H1 (cell line): ENCODE data around the gene C1orf74. TPM values are rescaled to one million over a fixed set of nuclear protein-coding genes. Genes with fewer than 3 reads are reported as not detected.

Source experiments
- CTCF ChIA-PET: fragments of 300-600 bp; sonication (Branson Sonifier 250); formaldehyde crosslinking; loops from one replicate; lab custom pipeline; 2021; ENCODE audit not compliant: partially characterized antibody; lab: Charles Lee
- POLR2A ChIA-PET: fragments of 300-600 bp; sonication (Branson Sonifier 250); formaldehyde crosslinking; loops from one replicate; lab custom pipeline; 2021; ENCODE audit warnings: inconsistent platforms; ENCODE audit not compliant: partially characterized antibody; lab: Charles Lee
- DNase-seq, 2 experiments: peaks; one replicate each; pipeline versions ENCODE4 v3.0.0 to v3.0.0-alpha.2; 2010 to 2022; ENCODE audit warnings: low spot score in 2 of 2, low read depth in 1 of 2, mixed read lengths in 1 of 2
- FAIRE-seq: peaks from 2 replicates; lab custom pipeline; 2011; peaks lifted over from hg19 to GRCh38; lab: Jason Lieb, UNC
- H2AFZ ChIP-seq: 2 replicates; pipeline ENCODE4 v1.8.1; 2012; ENCODE audit warnings: low read length, inconsistent platforms
- H2AK5ac ChIP-seq: 2 replicates; pipeline ENCODE4 v1.6.1; 2013; ENCODE audit warnings: low read depth, low read length
- H2BK120ac ChIP-seq: replicated peaks from 2 replicates; pipeline ENCODE3; 2013; ENCODE audit warnings: low read depth, low read length, inconsistent platforms
- H2BK12ac ChIP-seq: 2 replicates; pipeline ENCODE4 v1.6.1; 2013; ENCODE audit warnings: low read depth, low read length
- H2BK15ac ChIP-seq: 2 replicates; pipeline ENCODE4 v1.6.1; 2013; ENCODE audit warnings: low read length
- H2BK20ac ChIP-seq: 2 replicates; pipeline ENCODE4 v1.6.1; 2013; ENCODE audit warnings: low read length
- H2BK5ac ChIP-seq: 2 replicates; pipeline ENCODE4 v1.6.1; 2013; ENCODE audit warnings: low read depth, low read length
- H3K14ac ChIP-seq: 2 replicates; pipeline ENCODE4 v1.6.1; 2013; ENCODE audit warnings: inconsistent platforms; ENCODE audit not compliant: insufficient read length
- H3K18ac ChIP-seq: 2 replicates; pipeline ENCODE4 v1.6.1; 2013; ENCODE audit warnings: low read length; ENCODE audit errors: extremely low read depth
- H3K23ac ChIP-seq: 2 replicates; pipeline ENCODE4 v1.6.1; 2013; ENCODE audit warnings: inconsistent platforms; ENCODE audit not compliant: insufficient read length
- H3K23me2 ChIP-seq: 2 replicates; pipeline ENCODE4 v1.6.1; 2013; ENCODE audit warnings: low read depth, low read length
- H3K27ac ChIP-seq: 2 replicates; pipeline ENCODE4 v1.6.1; 2011; ENCODE audit warnings: low read depth, low read length, inconsistent platforms
- H3K27me3 ChIP-seq, 4 experiments: replicated peaks in 1 of 4; 1 replicate in 1 of 4; 2 replicates in 3 of 4; pipeline versions ENCODE4 v1.6.1 to v1.8.1; 2011 to 2013; ENCODE audit warnings: low read length in 3 of 4, mild to moderate bottlenecking in 3 of 4, inconsistent platforms in 2 of 4, mixed read lengths in 2 of 4, moderate library complexity in 1 of 4; ENCODE audit not compliant: control insufficient read depth in 3 of 4, insufficient read depth in 3 of 4; ENCODE audit errors: extremely low read depth in 1 of 4
- H3K36me3 ChIP-seq, 4 experiments: 2 replicates each; pipeline versions ENCODE4 v1.6.1 to v1.8.1; 2011 to 2013; ENCODE audit warnings: mild to moderate bottlenecking in 4 of 4, low read length in 3 of 4, moderate library complexity in 2 of 4, control low read depth in 1 of 4, inconsistent platforms in 1 of 4; ENCODE audit not compliant: insufficient read depth in 4 of 4, control insufficient read depth in 2 of 4
- H3K4ac ChIP-seq: replicated peaks from 2 replicates; pipeline ENCODE3; 2013; ENCODE audit warnings: low read length, low read depth, mixed read lengths, inconsistent platforms; ENCODE audit not compliant: insufficient read length
- H3K4me1 ChIP-seq, 4 experiments: replicated peaks in 1 of 4; 1 replicate in 1 of 4; 2 replicates in 3 of 4; pipeline versions ENCODE4 v1.6.1 to v1.8.1; 2011 to 2013; ENCODE audit warnings: low read length in 3 of 4, inconsistent platforms in 2 of 4, mixed read lengths in 1 of 4; ENCODE audit not compliant: insufficient read depth in 4 of 4, control insufficient read depth in 3 of 4
- H3K4me2 ChIP-seq, 2 experiments: 2 replicates each; pipeline versions ENCODE4 v1.6.1 to v1.8.1; 2011 to 2013; ENCODE audit warnings: low read depth in 2 of 2, low read length in 2 of 2, control low read depth in 1 of 2, inconsistent platforms in 1 of 2, mild to moderate bottlenecking in 1 of 2; ENCODE audit not compliant: insufficient read depth in 1 of 2
- H3K4me3 ChIP-seq, 4 experiments: fragments of 200-600, 300-600 bp in 1 of 4; sonication (generic), shearing (Covaris generic), sonication (Bioruptor Twin) in 1 of 4; 2 replicates each; pipeline versions ENCODE4 v1.5.1 to v1.8.1; 2011 to 2016; ENCODE audit warnings: low read length in 4 of 4, low read depth in 3 of 4, control low read depth in 2 of 4, inconsistent platforms in 2 of 4, mild to moderate bottlenecking in 2 of 4, mixed read lengths in 1 of 4, moderate library complexity in 1 of 4; ENCODE audit not compliant: insufficient read depth in 2 of 4; ENCODE audit errors: extremely low read depth in 1 of 4
- H3K56ac ChIP-seq: replicated peaks from 2 replicates; pipeline ENCODE3; 2013; ENCODE audit warnings: low read depth, mild to moderate bottlenecking, mixed read lengths, low read length, inconsistent platforms; ENCODE audit not compliant: insufficient read length
- H3K79me1 ChIP-seq: 2 replicates; pipeline ENCODE4 v1.6.1; 2013; ENCODE audit warnings: low read depth, low read length, control low read depth
- H3K79me2 ChIP-seq, 2 experiments: 2 replicates each; pipeline versions ENCODE4 v1.6.1 to v1.8.1; 2012 to 2013; ENCODE audit warnings: low read length in 2 of 2, mild to moderate bottlenecking in 2 of 2, inconsistent platforms in 1 of 2; ENCODE audit not compliant: insufficient read depth in 2 of 2, control insufficient read depth in 1 of 2
- H3K9ac ChIP-seq, 4 experiments: replicated peaks in 1 of 4; 1 replicate in 1 of 4; 2 replicates in 3 of 4; pipeline versions ENCODE4 v1.6.1 to v1.8.1; 2011 to 2013; ENCODE audit warnings: low read depth in 3 of 4, low read length in 3 of 4, control low read depth in 2 of 4, mild to moderate bottlenecking in 2 of 4, moderate library complexity in 2 of 4, inconsistent platforms in 1 of 4; ENCODE audit errors: extremely low read depth in 1 of 4
- H3K9me3 ChIP-seq, 2 experiments: 2 replicates each; pipeline versions ENCODE4 v1.6.1 to v1.8.1; 2012 to 2013; ENCODE audit warnings: mild to moderate bottlenecking in 2 of 2, moderate library complexity in 2 of 2, control low read depth in 1 of 2, inconsistent platforms in 1 of 2, low read depth in 1 of 2, low read length in 1 of 2, mixed read lengths in 1 of 2; ENCODE audit not compliant: insufficient read depth in 2 of 2
- H4K20me1 ChIP-seq, 2 experiments: replicated peaks in 1 of 2; 2 replicates each; pipeline versions ENCODE3 to v1.8.1; 2011 to 2013; ENCODE audit warnings: inconsistent platforms in 2 of 2, low read length in 2 of 2, mild to moderate bottlenecking in 1 of 2; ENCODE audit not compliant: insufficient read depth in 2 of 2, control insufficient read depth in 1 of 2
- H4K5ac ChIP-seq: 2 replicates; pipeline ENCODE4 v1.6.1; 2013; ENCODE audit warnings: low read length, low read depth, mixed read lengths, inconsistent platforms; ENCODE audit not compliant: insufficient read length
- H4K8ac ChIP-seq: 2 replicates; pipeline ENCODE4 v1.8.0; 2013; ENCODE audit warnings: mild to moderate bottlenecking, moderate library complexity, low read length, inconsistent platforms; ENCODE audit not compliant: insufficient read depth; ENCODE audit errors: extremely low read depth
- H4K91ac ChIP-seq: replicated peaks from 2 replicates; pipeline ENCODE3; 2013; ENCODE audit warnings: low read length, mixed read lengths, inconsistent platforms; ENCODE audit not compliant: insufficient read length
- BACH1 ChIP-seq: IDR thresholded peaks from 2 replicates; pipeline ENCODE4 v1.6.1; 2012; ENCODE audit warnings: low read length, improper control_type of control experiment
- CBX5 ChIP-seq: fragments of 300-800, 300-1000 bp; sonication (generic); IDR thresholded peaks from 2 replicates; pipeline ENCODE4 v1.7.1; 2016; ENCODE audit warnings: antibody characterized with exemption, low read length, low read depth
- CEBPB ChIP-seq: IDR thresholded peaks from 2 replicates; pipeline ENCODE4 v1.6.1; 2012; ENCODE audit warnings: low read depth, low read length
- CREB1 ChIP-seq: IDR thresholded peaks from 2 replicates; pipeline ENCODE4 v1.6.1; 2012; ENCODE audit warnings: inconsistent platforms
- GABPA ChIP-seq: IDR thresholded peaks from 2 replicates; pipeline ENCODE4 v1.6.1; 2011; ENCODE audit warnings: mild to moderate bottlenecking, low read length, moderate library complexity, borderline replicate concordance; ENCODE audit not compliant: insufficient read depth
- HDAC2 ChIP-seq, 2 experiments: fragments of 300-600 bp in 1 of 2; sonication (generic) in 1 of 2; IDR thresholded peaks; 2 replicates each; pipeline ENCODE4 v1.6.1; 2011 to 2012; ENCODE audit warnings: low read depth in 2 of 2, low read length in 2 of 2, mild to moderate bottlenecking in 2 of 2, moderate library complexity in 2 of 2, borderline replicate concordance in 1 of 2, inconsistent platforms in 1 of 2
- NRF1 ChIP-seq: IDR thresholded peaks from 2 replicates; pipeline ENCODE4 v1.6.1; 2011; ENCODE audit warnings: mild to moderate bottlenecking, low read depth, low read length, improper control_type of control experiment
- RBBP5 ChIP-seq: IDR thresholded peaks from 2 replicates; pipeline ENCODE4 v1.7.1; 2012; ENCODE audit warnings: low read depth, mild to moderate bottlenecking, inconsistent platforms, low read length, moderate library complexity, borderline replicate concordance
- SP1 ChIP-seq: IDR thresholded peaks from 2 replicates; pipeline ENCODE4 v1.6.1; 2011; ENCODE audit warnings: low read depth, low read length
- SP2 ChIP-seq: IDR thresholded peaks from 2 replicates; pipeline ENCODE4 v1.6.1; 2012; ENCODE audit warnings: mild to moderate bottlenecking, low read length, inconsistent platforms
- YY1 ChIP-seq: IDR thresholded peaks from 2 replicates; pipeline ENCODE4 v1.6.1; 2011; ENCODE audit warnings: low read depth, mild to moderate bottlenecking, low read length
- WGBS, 2 experiments: shearing (Covaris generic) in 1 of 2; methylation state at CpG; one replicate each; pipeline versions ENCODE4 v1.1.6 to v1.1.7; 2013 to 2015; ENCODE audit warnings: low lambda C conversion rate in 2 of 2, mixed read lengths in 2 of 2, inconsistent platforms in 1 of 2, low coverage in 1 of 2, missing lambda C conversion rate in 1 of 2; ENCODE audit not compliant: insufficient replicate concordance in 2 of 2, insufficient coverage in 1 of 2, insufficient read length in 1 of 2; ENCODE audit errors: extremely low coverage in 1 of 2, missing lambda C conversion rate in 1 of 2; 5-methylcytosine and 5-hydroxymethylcytosine counted together
- polyA plus RNA-seq, 7 experiments: library from polyadenylated mRNA; depleted of rRNA in 3 of 7; stranded (reverse) in 5 of 7; unstranded in 2 of 7; fragments of >200 nt in 5 of 7; fragments of 200-250 nt in 2 of 7; gene quantifications; 1 replicate in 5 of 7; 2 replicates in 1 of 7; 4 replicates in 1 of 7; pipeline versions ENCODE4 v1.2.1 to v1.2.3, GENCODE V29; 2011 to 2013; ENCODE audit warnings: missing spikeins in 2 of 7, mixed read lengths in 2 of 7
- total RNA-seq: library from RNA; stranded (reverse); fragmentation: NEBNext Ultra II Directional; extraction: Animal tissue kit (Norgen Biotek cat#: 25700); gene quantifications from 2 replicates; pipeline ENCODE4 v1.2.1, GENCODE V29; 2021
- TF ChIP-seq, protein P1 (sequence below), 3 experiments: IDR thresholded peaks; 1 replicate in 2 of 3; 2 replicates in 1 of 3; pipeline versions ENCODE4 v1.5.1 to v1.6.1; 2011; ENCODE audit warnings: low read length in 3 of 3, mild to moderate bottlenecking in 3 of 3, inconsistent platforms in 2 of 3, low read depth in 1 of 3, moderate library complexity in 1 of 3; ENCODE audit not compliant: insufficient read depth in 1 of 3; ENCODE audit errors: control extremely low read depth in 1 of 3

Gene C1orf74
- total and polyA plus RNA-seq, 2 of the 8 experiments (the other 6 are each of a cell fraction or from before 2014, with no cell fraction given), result 3.1 to 3.9 TPM

DNA sequence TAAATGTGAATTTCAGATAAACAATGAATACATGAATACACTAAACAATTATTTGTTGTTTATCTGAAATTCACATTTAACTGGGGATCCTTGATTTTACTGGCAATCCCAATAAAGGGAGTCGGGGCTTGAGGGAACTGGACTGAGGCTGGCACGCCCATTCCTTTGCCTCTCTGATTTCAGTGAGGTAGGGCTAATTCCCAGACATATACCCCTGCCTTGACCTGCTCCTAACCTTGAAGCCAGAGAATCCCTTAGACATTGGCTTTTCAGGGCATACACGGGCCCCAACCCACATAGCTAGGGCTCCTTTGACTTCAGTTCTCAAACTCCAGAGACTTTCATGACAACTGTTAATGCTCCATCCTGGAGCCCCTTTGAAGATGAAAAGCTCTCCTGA is 32.6 kb upstream of the C1orf74 start:
- no peak overlapping the region for H4K5ac ChIP-seq
- no peaks in the 10 kb centered on the region for H3K9me3 ChIP-seq
- H3K79me1 ChIP-seq, result no peaks in the 10 kb centered on the region
- TF ChIP-seq BACH1 (no peak), HDAC2 (IDR thresholded peaks at IDR 0.05; ENCODE audit: borderline replicate concordance in 1 of 2, low read depth in 2 of 2, low read length in 2 of 2) (no peak), CBX5 (no peak), GABPA (no peak), YY1 (no peak), NRF1 (no peak), CREB1 (no peak), SP2 (no peak), SP1 (no peak), CEBPB (no peak), RBBP5 (no peak)
- TF ChIP-seq, protein P1, sequence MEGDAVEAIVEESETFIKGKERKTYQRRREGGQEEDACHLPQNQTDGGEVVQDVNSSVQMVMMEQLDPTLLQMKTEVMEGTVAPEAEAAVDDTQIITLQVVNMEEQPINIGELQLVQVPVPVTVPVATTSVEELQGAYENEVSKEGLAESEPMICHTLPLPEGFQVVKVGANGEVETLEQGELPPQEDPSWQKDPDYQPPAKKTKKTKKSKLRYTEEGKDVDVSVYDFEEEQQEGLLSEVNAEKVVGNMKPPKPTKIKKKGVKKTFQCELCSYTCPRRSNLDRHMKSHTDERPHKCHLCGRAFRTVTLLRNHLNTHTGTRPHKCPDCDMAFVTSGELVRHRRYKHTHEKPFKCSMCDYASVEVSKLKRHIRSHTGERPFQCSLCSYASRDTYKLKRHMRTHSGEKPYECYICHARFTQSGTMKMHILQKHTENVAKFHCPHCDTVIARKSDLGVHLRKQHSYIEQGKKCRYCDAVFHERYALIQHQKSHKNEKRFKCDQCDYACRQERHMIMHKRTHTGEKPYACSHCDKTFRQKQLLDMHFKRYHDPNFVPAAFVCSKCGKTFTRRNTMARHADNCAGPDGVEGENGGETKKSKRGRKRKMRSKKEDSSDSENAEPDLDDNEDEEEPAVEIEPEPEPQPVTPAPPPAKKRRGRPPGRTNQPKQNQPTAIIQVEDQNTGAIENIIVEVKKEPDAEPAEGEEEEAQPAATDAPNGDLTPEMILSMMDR (IDR thresholded peaks at IDR 0.05; ENCODE audit: control extremely low read depth in 1 of 3, insufficient read depth in 1 of 3, low read depth in 1 of 3, low read length in 3 of 3), result no peak
- H2AK5ac ChIP-seq, result no peak overlapping the region
- FAIRE-seq (no peak), DNase-seq (no peak)
- no peak overlapping the region for H3K9ac ChIP-seq
- H3K79me2 ChIP-seq, result no peaks in the 10 kb centered on the region
- no peak overlapping the region for H3K18ac ChIP-seq
- no peak overlapping the region for H3K4me2 ChIP-seq
- H3K27ac ChIP-seq, result no peak overlapping the region
- H4K20me1 ChIP-seq, result no peaks in the 10 kb centered on the region
- ChIA-PET CTCF (interaction anchor here (1.0 to 3.2 kb wide), 5 partner anchors 10 to 34 kb away, joined by 3 to 19 read pairs (median 5); partner anchors contain the start of genes IRF6 and UTP25), POLR2A (no interaction called here)
- H3K14ac ChIP-seq, result no peak overlapping the region
- no peak overlapping the region for H2BK5ac ChIP-seq
- no peak overlapping the region for H4K8ac ChIP-seq
- no peak overlapping the region for H3K23ac ChIP-seq
- no peaks in the 10 kb centered on the region; a peak in 1 of 7 replicates for H3K27me3 ChIP-seq
- H2AFZ ChIP-seq, result no peak overlapping the region
- WGBS, 2 experiments, result 68% methylated on average over 3 of the region's 3 CpGs; no CpG with 5 or more reads in 1 of the 2 experiments
- H3K36me3 ChIP-seq, result no peaks in the 10 kb centered on the region
- H4K91ac ChIP-seq, result no peak overlapping the region
- H3K23me2 ChIP-seq, result no peaks in the 10 kb centered on the region
- peaks cover 0 to 2% (median 0%) of the 10 kb centered on the region in 4 experiments; a peak in 3 of 7 replicates for H3K4me1 ChIP-seq
- no peak overlapping the region for H3K4ac ChIP-seq
- no peak overlapping the region for H2BK15ac ChIP-seq
- no peak overlapping the region for H2BK12ac ChIP-seq
- H2BK20ac ChIP-seq, result no peak overlapping the region
- no peak overlapping the region for H2BK120ac ChIP-seq
- H3K4me3 ChIP-seq, result no peak overlapping the region
- no peak overlapping the region for H3K56ac ChIP-seq
